Stimulated activated CD8-positive, alpha-beta memory T cell treated with anti-CD3 and anti-CD28 coated beads, Interleukin-7, amount 100 ng/mL, for 1 hour (primary cell): ENCODE data around the gene CAMKK2.
A peak's percentile ranks its signal among the peaks of the same experiment; 100 is the strongest.
"Not testable (repeated sequence)": the region's sequence is repeated elsewhere in the genome, so short reads cannot be mapped to it uniquely, and the experiment has no call there.

Source experiments
- DNase-seq, 2 donors: peaks; one replicate each; pipeline ENCODE4 v3.0.0-alpha.2; 2020; ENCODE audit warnings: low read depth in 2 of 2

The CAMKK2 gene

GRCh38 chr12:121245951-121246350, 50.6 kb downstream of the CAMKK2 start:
- no peak for DNase-seq

DNA sequence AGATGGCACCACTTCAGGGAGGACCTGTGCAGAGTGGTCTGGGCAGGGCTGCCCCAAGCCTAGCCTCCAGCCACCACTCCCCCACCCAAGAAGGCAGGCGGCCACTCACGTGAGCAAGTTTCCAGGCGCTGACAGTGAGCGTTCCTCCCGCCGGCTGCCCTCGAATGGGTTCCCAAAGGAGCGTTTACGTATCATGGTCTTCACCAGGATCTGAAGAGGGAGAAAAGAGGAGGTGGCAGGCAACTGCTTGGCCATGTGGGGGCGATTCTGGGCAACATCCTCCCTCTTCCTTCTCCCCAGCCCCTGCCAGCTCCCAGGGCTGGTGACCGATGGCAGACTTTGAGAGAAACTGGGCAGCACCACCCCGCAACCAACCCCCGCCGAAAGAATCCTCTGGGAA, 51.5 kb downstream of the CAMKK2 start:
- DNase-seq: no peak

DNA sequence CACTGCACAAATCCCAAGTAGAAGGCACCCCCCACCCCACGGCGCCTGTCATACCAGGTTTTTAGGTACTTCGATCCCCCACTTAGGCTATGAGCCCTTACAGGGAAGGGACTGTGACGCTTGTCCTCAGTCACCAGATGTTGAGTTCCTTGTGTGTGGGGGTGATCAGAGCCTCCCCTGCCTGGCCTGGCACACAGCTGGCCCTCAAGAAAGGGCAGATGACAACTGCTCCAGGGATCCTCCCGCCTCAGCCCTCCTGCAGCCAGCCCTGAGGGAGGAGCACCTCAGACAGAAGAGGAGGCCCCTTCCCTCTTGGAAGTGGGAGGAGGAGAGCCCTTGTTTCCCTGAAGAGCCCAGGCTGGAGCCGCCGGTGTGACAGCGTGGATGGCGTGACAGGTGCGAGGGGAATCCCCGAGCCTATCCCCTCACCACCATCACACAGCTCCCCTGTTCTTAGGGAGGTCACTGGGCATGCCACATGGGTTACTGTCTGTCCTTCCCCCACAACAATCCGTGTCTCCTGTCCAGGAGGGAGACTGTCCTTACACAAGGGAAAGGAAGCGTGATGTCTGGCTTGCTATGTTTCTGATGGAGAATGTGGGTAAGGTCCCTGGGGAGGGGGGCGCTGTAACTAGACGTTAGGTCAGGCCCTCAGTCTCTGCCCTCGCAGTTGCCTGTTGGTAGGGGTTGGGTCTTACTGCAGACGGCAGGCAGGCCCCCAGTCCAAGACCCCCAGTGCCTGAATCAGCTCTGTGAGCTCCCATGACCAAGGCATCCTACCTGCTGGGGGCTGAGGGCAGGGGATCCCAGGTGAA, 55.1 kb downstream of the CAMKK2 start:
- no peak for DNase-seq

- peak; percentile 82 for DNase-seq
These were observed 55.9 kb downstream of the CAMKK2 start for GRCh38 chr12:121240484-121241101.

GRCh38 chr12:121240062-121240420, 56.5 kb downstream of the CAMKK2 start:
- no peak for DNase-seq

- DNase-seq: no peak
These were observed 57.0 kb downstream of the CAMKK2 start for GRCh38 chr12:121239351-121240061.

GRCh38 chr12:121238604-121239350, 57.7 kb downstream of the CAMKK2 start:
- no peak for DNase-seq

GRCh38 chr12:121238086-121238485, 58.4 kb downstream of the CAMKK2 start:
- DNase-seq: no peak

DNA sequence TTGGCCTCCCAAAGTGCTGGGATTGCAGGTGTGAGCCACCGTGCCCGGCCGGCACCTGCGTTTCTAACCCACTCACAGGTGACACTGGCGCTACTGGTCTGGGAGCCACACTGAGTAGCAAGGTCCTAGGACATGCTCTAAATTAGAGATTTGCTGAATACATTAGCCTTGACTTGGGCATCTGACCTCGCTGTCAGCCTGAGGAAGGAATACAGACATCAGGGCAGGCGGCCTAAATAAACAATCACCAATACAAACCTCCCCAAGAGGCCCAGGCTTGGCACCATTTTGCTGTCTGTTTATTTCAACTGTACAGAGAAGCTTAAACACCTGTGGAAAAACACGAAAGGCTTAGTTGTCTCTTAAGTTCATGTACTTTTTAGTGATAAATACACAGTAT, 59.1 kb downstream of the CAMKK2 start:
- no peak for DNase-seq

- no peak for DNase-seq
These were observed 59.7 kb downstream of the CAMKK2 start for GRCh38 chr12:121236776-121237175.

- DNase-seq: no peak
These were observed 62.9 kb downstream of the CAMKK2 start for GRCh38 chr12:121233628-121234020.

- DNase-seq: no peak
These were observed 63.4 kb downstream of the CAMKK2 start for GRCh38 chr12:121232977-121233627.

DNA sequence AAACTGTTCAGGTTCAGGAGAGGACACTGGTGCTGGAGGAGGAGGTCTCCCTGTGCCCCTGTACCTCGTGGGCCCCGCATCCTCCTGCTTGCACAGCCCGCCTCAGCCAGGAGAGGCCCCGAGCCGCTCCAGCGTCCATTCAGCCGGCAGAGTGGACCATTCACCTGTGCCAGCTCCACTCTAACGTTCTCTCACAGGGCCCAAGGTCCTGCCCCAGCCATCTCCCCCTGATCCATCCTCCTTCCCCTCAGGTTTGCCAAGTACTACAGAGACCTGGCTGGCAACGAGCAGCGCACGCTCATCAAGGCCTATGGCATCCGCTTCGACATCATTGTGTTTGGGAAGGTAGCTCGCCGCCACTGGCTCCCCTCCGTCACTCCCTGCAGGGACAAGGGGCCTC, 64.3 kb downstream of the CAMKK2 start:
- DNase-seq: no peak

DNA sequence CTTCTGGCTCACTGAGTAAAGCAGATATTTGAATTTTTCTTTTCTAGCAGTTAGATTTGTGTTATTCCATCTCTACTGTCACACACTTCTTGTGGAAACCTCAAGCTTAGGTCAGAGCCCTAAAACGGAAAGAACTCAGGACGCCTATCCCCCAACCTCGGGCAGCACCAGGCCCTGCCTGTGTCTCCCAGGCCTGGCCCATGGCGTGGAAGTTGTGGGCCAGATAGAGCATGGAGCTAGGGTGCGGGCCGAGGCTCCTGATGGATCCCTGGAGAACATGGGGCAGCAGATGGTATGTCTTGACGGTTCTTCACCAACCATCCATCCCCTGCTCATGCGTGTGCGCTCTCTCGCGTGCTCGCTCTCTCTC, 66.0 kb downstream of the CAMKK2 start:
- no peak for DNase-seq

- DNase-seq: not testable (repeated sequence)
These were observed 66.5 kb downstream of the CAMKK2 start for GRCh38 chr12:121229826-121230537.

DNA sequence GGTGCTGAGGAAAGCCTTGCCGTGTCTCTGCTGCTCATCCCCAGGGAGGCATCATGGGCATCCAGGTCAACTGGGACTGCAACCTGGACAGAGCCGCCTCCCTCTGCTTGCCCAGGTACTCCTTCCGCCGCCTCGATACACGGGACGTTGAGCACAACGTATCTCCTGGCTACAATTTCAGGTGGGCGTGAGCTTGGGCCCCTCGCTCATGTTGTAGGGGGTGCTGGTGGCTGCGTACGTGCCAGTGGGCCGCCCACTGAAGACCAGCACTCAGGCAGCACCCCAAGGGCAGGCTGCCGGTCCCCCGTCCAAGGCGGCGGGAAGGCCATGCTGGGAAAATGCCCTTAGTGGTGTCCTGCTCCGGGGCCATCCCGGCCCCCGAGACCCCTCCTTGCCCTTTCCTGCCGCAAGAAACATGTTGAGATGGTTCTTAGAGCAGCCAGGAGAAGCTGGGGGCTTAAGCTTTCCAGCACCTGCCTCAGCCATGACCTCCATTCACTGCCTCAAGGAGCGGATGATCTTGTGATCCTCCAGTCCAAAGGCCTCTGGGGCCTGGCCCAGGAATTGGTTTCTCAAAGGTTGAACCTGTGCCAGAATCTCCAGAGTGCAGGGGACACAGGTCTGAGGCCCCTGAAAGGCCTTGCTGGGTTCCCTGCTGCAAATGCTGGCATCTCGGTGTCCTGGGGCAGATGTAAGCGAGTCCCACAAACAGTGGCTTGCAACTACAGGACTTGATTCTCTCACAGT, 67.4 kb downstream of the CAMKK2 start:
- no peak for DNase-seq

- no peak for DNase-seq
These were observed 69.2 kb downstream of the CAMKK2 start for GRCh38 chr12:121227294-121227693.

GRCh38 chr12:121226871-121227270, 69.6 kb downstream of the CAMKK2 start:
- not testable (repeated sequence) for DNase-seq

DNA sequence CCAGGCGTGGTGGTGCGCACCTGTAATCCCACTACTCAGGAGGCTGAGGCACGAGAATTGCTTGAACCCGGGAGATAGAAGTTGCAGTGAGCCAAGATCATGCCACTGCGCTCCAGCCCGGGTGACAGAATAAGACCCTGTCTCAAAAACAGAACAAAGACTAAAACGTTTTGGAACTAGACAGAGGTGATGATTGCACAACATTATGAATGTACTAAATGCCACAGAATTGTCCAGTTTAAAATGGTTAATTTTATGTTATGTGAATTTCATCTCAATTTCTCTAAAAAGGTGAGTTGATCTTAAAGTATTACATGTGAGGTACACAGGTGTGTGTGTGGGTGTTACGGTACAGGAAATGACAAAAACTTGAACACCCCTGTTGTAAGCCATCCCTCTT, 70.1 kb downstream of the CAMKK2 start:
- DNase-seq: no peak

DNA sequence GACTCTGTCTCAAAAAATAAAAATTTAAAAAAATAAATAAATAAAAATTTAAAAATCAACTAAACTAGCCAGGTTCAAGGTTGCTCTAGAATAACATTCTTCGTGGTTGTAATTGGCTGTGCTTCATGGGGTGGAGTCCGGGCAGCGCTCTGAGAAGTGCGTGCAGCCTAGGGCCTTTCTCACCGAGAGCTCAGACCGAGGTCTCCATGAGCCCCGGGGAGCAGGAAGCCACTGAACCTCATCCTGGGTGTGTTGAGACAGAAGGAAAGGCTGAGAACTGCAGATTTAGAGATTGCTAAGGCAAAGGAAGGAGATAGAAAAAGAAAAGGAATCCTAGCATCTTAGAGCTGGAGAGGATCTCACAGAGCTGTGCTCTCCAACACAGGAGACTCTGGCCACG, 71.9 kb downstream of the CAMKK2 start:
- DNase-seq: no peak
